ENCODE results near the gene DISC1.

Gene DISC1

GRCh38 chr1:231801042-231801585 lies 174.5 kb downstream of the DISC1 start:
- no peak for TF ChIP-seq EGR1 (IDR thresholded peaks at IDR 0.05)
- TF ChIP-seq TCF12 (IDR thresholded peaks at IDR 0.05; ENCODE audit: low read depth), result no peak
- peak; percentile 33; the same call in 1 of the 2 replicates for TF ChIP-seq NFIC (IDR thresholded peaks at IDR 0.05)

GRCh38 chr1:231803353-231803752 lies 176.8 kb downstream of the DISC1 start:
- TF ChIP-seq TAF1 (IDR thresholded peaks at IDR 0.05; ENCODE audit: low read depth), result no peak
- no peak for TF ChIP-seq ZBTB7A (IDR thresholded peaks at IDR 0.05; ENCODE audit: low read depth)
- no peak for TF ChIP-seq FOXM1 (IDR thresholded peaks at IDR 0.05; ENCODE audit: borderline replicate concordance, low read depth)
- TF ChIP-seq RAD21 (IDR thresholded peaks at IDR 0.05; ENCODE audit: low read depth), result no peak
- no peak for TF ChIP-seq EGR1 (IDR thresholded peaks at IDR 0.05)
- no peak for TF ChIP-seq TCF12 (IDR thresholded peaks at IDR 0.05; ENCODE audit: low read depth)
- no peak for TF ChIP-seq NFIC (IDR thresholded peaks at IDR 0.05)
- TF ChIP-seq YY1 (IDR thresholded peaks at IDR 0.05; ENCODE audit: low read depth), result no peak
- no peak for TF ChIP-seq CREB1 (IDR thresholded peaks at IDR 0.05; ENCODE audit: low read depth)
- no peak for TF ChIP-seq MAX (IDR thresholded peaks at IDR 0.05)

- TF ChIP-seq CREB1 (IDR thresholded peaks at IDR 0.05; ENCODE audit: low read depth) (no peak), RAD21 (IDR thresholded peaks at IDR 0.05; ENCODE audit: low read depth) (peak; percentile 93), EP300 (IDR thresholded peaks at IDR 0.05; ENCODE audit: borderline replicate concordance) (no peak), TCF12 (IDR thresholded peaks at IDR 0.05; ENCODE audit: low read depth) (no peak)
These were observed 180.3 kb downstream of the DISC1 start for GRCh38 chr1:231806623-231807495.

GRCh38 chr1:231807541-231807940 lies 181.0 kb downstream of the DISC1 start:
- TF ChIP-seq EP300 (IDR thresholded peaks at IDR 0.05; ENCODE audit: borderline replicate concordance) (no peak), CEBPB (IDR thresholded peaks at IDR 0.05) (no peak), CREB1 (IDR thresholded peaks at IDR 0.05; ENCODE audit: low read depth) (no peak), REST (IDR thresholded peaks at IDR 0.05; ENCODE audit: low read depth) (no peak), TAF1 (IDR thresholded peaks at IDR 0.05; ENCODE audit: low read depth) (no peak), EGR1 (IDR thresholded peaks at IDR 0.05) (no peak), TCF12 (IDR thresholded peaks at IDR 0.05; ENCODE audit: low read depth) (no peak), USF1 (IDR thresholded peaks at IDR 0.05) (no peak), YY1 (IDR thresholded peaks at IDR 0.05; ENCODE audit: low read depth) (no peak), RAD21 (IDR thresholded peaks at IDR 0.05; ENCODE audit: low read depth) (no peak), FOXM1 (IDR thresholded peaks at IDR 0.05; ENCODE audit: borderline replicate concordance, low read depth) (no peak), TEAD4 (IDR thresholded peaks at IDR 0.05) (no peak), NFIC (IDR thresholded peaks at IDR 0.05) (no peak), ZBTB7A (IDR thresholded peaks at IDR 0.05; ENCODE audit: low read depth) (no peak), MAX (IDR thresholded peaks at IDR 0.05) (no peak)

- no peak for TF ChIP-seq CREB1 (IDR thresholded peaks at IDR 0.05; ENCODE audit: low read depth)
- no peak for TF ChIP-seq TCF12 (IDR thresholded peaks at IDR 0.05; ENCODE audit: low read depth)
- TF ChIP-seq ZBTB7A (IDR thresholded peaks at IDR 0.05; ENCODE audit: low read depth), result no peak
- TF ChIP-seq RAD21 (IDR thresholded peaks at IDR 0.05; ENCODE audit: low read depth), result no peak
- no peak for TF ChIP-seq MAX (IDR thresholded peaks at IDR 0.05)
These were observed 181.5 kb downstream of the DISC1 start for GRCh38 chr1:231808116-231808515.

- no peak for TF ChIP-seq REST (IDR thresholded peaks at IDR 0.05; ENCODE audit: low read depth)
- TF ChIP-seq RAD21 (IDR thresholded peaks at IDR 0.05; ENCODE audit: low read depth), result no peak
- TF ChIP-seq USF1 (IDR thresholded peaks at IDR 0.05), result no peak
- no peak for TF ChIP-seq NFIC (IDR thresholded peaks at IDR 0.05)
- TF ChIP-seq CEBPB (IDR thresholded peaks at IDR 0.05), result no peak
- no peak for TF ChIP-seq EGR1 (IDR thresholded peaks at IDR 0.05)
- TF ChIP-seq MAX (IDR thresholded peaks at IDR 0.05), result no peak
- TF ChIP-seq CREB1 (IDR thresholded peaks at IDR 0.05; ENCODE audit: low read depth), result no peak
- no peak for TF ChIP-seq FOXM1 (IDR thresholded peaks at IDR 0.05; ENCODE audit: borderline replicate concordance, low read depth)
- no peak for TF ChIP-seq YY1 (IDR thresholded peaks at IDR 0.05; ENCODE audit: low read depth)
- no peak for TF ChIP-seq EP300 (IDR thresholded peaks at IDR 0.05; ENCODE audit: borderline replicate concordance)
- TF ChIP-seq ZBTB7A (IDR thresholded peaks at IDR 0.05; ENCODE audit: low read depth), result no peak
- no peak for TF ChIP-seq TCF12 (IDR thresholded peaks at IDR 0.05; ENCODE audit: low read depth)
These were observed 182.4 kb downstream of the DISC1 start for GRCh38 chr1:231808990-231809389.

Data from Ishikawa (cell line).